HG03064 (cell line): ENCODE results near the gene BABAM2.
"Not testable (repeated sequence)": the region's sequence is repeated elsewhere in the genome, so short reads cannot be mapped to it uniquely, and the experiment has no call there.

Source experiments
- ATAC-seq: cut with Tn5 transposase; IDR thresholded peaks from one replicate; pipeline ENCODE4 v1.9.1; 2021; ENCODE audit warnings: low read depth; ENCODE audit not compliant: unreplicated experiment

The BABAM2 gene

GRCh38 chr2:28098501-28099225, 208.1 kb downstream of the BABAM2 start:
- no peak for ATAC-seq

- no peak for ATAC-seq
These were observed 210.6 kb downstream of the BABAM2 start for GRCh38 chr2:28101123-28101522.

GRCh38 chr2:28101892-28102291, 211.4 kb downstream of the BABAM2 start:
- ATAC-seq: no peak

- no peak for ATAC-seq
These were observed 211.9 kb downstream of the BABAM2 start for GRCh38 chr2:28102455-28102874.

- no peak for ATAC-seq
These were observed 213.1 kb downstream of the BABAM2 start for GRCh38 chr2:28103611-28104010.

- no peak for ATAC-seq
These were observed 217.6 kb downstream of the BABAM2 start for GRCh38 chr2:28108143-28108542.

GRCh38 chr2:28113771-28114170, 223.2 kb downstream of the BABAM2 start:
- ATAC-seq: not testable (repeated sequence)

GRCh38 chr2:28117104-28117596, 226.6 kb downstream of the BABAM2 start:
- no peak for ATAC-seq

GRCh38 chr2:28119631-28120030, 229.1 kb downstream of the BABAM2 start:
- no peak for ATAC-seq

GRCh38 chr2:28128281-28128950, 237.9 kb downstream of the BABAM2 start:
- ATAC-seq: no peak

- ATAC-seq: no peak
These were observed 239.6 kb downstream of the BABAM2 start for GRCh38 chr2:28129955-28130695.

- ATAC-seq: no peak
These were observed 243.2 kb downstream of the BABAM2 start for GRCh38 chr2:28133778-28134177.

- no peak for ATAC-seq
These were observed 243.8 kb downstream of the BABAM2 start for GRCh38 chr2:28134262-28134812.

GRCh38 chr2:28134857-28135256, 244.3 kb downstream of the BABAM2 start:
- ATAC-seq: no peak

GRCh38 chr2:28135324-28135723, 244.8 kb downstream of the BABAM2 start:
- ATAC-seq: no peak

- no peak for ATAC-seq
These were observed 245.3 kb downstream of the BABAM2 start for GRCh38 chr2:28135799-28136198.

- ATAC-seq: no peak
These were observed 246.0 kb downstream of the BABAM2 start for GRCh38 chr2:28136556-28136955.

GRCh38 chr2:28137221-28137620, 246.7 kb downstream of the BABAM2 start:
- ATAC-seq: no peak

- ATAC-seq: no peak
These were observed 251.9 kb downstream of the BABAM2 start for GRCh38 chr2:28142386-28142785.

GRCh38 chr2:28148000-28148399, 257.5 kb downstream of the BABAM2 start:
- no peak for ATAC-seq

- no peak for ATAC-seq
These were observed 258.0 kb downstream of the BABAM2 start for GRCh38 chr2:28148566-28148965.
